BE2C (cell line): ENCODE data around the gene ANKRD44.

Source experiments
- DNase-seq: peaks from one replicate; pipeline ENCODE4 v3.0.0-alpha.2; 2020
- H3K27me3 ChIP-seq: fragments of 250-450 bp; sonication (Bioruptor Pico); 2 replicates; pipeline ENCODE4 v1.5.1; 2020; ENCODE audit warnings: mild to moderate bottlenecking
- H3K36me3 ChIP-seq: fragments of 250-450 bp; sonication (Bioruptor Pico); 2 replicates; pipeline ENCODE4 v1.5.1; 2020; ENCODE audit warnings: mild to moderate bottlenecking
- H3K4me1 ChIP-seq: fragments of 250-450 bp; sonication (Bioruptor Pico); 2 replicates; pipeline ENCODE4 v1.5.1; 2020
- H3K4me3 ChIP-seq: 2 replicates; pipeline ENCODE4 v1.5.1; 2011; ENCODE audit warnings: low read depth, low read length
- H3K9me3 ChIP-seq: fragments of 250-450 bp; sonication (Bioruptor Pico); 2 replicates; pipeline ENCODE4 v1.5.1; 2020
- TF ChIP-seq, protein P1 (sequence below): IDR thresholded peaks from 2 replicates; pipeline ENCODE4 v1.5.1; 2012; ENCODE audit warnings: mild to moderate bottlenecking, low read depth, low read length

The ANKRD44 gene

DNA sequence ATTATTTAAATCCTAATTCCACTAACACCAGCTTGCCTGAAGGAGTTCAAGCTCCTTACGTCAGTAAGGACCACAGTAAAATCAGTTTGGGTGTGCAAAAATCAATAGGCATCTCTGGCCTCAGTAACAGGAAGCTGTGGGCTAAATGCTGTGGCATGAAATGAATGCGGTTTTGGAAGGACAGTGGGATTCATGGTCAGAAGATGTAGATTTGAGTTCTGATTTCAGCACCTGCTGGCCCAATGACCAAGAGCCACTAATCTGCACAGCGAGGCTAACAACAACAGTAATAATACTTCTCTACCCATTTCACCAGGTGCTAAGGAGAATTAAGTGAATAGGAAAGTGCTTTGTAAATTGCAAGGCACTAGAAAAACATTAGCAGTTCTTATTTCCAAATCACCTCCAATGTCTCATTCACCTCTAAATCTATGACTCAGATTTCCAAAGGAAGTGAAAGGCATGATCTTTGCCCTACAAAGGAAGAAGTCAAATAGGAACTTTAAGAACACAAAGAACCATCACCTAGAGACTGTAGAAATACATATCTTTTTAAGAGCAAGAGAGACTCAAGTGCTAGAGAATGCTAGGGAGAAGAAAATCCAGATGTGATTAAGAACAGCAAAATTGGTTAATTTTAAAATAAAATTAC lies 172.6 kb downstream of the ANKRD44 start:
- H3K9me3 ChIP-seq, result no peaks in the 10 kb centered on the region
- H3K27me3 ChIP-seq, result no peaks in the 10 kb centered on the region
- no peak for DNase-seq
- no peak overlapping the region for H3K4me3 ChIP-seq
- no peaks in the 10 kb centered on the region for H3K4me1 ChIP-seq
- TF ChIP-seq, protein P1, sequence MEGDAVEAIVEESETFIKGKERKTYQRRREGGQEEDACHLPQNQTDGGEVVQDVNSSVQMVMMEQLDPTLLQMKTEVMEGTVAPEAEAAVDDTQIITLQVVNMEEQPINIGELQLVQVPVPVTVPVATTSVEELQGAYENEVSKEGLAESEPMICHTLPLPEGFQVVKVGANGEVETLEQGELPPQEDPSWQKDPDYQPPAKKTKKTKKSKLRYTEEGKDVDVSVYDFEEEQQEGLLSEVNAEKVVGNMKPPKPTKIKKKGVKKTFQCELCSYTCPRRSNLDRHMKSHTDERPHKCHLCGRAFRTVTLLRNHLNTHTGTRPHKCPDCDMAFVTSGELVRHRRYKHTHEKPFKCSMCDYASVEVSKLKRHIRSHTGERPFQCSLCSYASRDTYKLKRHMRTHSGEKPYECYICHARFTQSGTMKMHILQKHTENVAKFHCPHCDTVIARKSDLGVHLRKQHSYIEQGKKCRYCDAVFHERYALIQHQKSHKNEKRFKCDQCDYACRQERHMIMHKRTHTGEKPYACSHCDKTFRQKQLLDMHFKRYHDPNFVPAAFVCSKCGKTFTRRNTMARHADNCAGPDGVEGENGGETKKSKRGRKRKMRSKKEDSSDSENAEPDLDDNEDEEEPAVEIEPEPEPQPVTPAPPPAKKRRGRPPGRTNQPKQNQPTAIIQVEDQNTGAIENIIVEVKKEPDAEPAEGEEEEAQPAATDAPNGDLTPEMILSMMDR, result no peak
- no peaks in the 10 kb centered on the region; the same call in 1 of the 2 replicates for H3K36me3 ChIP-seq

DNA sequence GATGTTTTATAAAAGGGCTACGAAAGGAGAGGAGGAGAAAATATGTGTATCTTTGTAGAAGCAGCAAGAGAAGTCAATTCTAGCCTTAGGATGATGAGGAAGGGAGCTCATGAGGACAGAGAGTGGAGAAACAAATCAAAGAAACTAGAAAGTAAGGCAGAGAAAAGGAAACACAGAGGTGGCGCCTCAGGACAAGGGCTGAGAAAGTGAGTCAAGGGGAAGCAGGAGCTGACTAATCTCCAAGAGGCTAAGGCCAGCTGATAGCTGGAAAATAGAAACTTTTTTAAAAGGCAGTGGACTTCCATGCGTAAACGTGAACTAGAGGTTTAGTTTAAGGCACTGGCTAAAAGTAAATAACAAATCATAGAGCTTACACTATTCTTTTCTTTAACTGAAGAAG lies 173.3 kb downstream of the ANKRD44 start:
- TF ChIP-seq, protein P1, result no peak
- H3K36me3 ChIP-seq, result no peaks in the 10 kb centered on the region; the same call in 1 of the 2 replicates
- DNase-seq, result no peak
- H3K9me3 ChIP-seq, result no peaks in the 10 kb centered on the region
- H3K4me3 ChIP-seq, result no peak overlapping the region
- no peaks in the 10 kb centered on the region for H3K27me3 ChIP-seq
- no peaks in the 10 kb centered on the region for H3K4me1 ChIP-seq

DNA sequence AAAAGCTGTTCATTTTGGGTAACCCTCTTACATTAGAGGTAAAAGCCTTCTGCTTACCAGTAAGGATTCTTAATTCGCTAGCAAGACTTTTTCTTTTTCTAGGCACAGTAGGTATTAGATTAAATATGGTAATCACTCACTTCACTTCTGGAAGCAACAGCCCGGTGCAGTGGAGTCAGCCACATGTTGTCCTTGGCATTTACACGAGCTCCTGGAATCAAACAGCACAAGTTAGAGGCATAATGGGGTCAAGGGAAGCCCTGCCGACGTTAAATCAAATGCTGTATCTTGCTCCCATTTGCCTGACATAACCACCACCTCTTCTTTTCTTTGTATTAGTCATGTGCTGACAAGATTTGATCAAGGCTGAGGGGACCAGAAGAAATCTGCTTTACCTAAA lies 174.1 kb downstream of the ANKRD44 start:
- Histone ChIP-seq H3K9me3 (no peaks in the 10 kb centered on the region), H3K36me3 (no peaks in the 10 kb centered on the region; the same call in 1 of the 2 replicates), H3K4me3 (no peak overlapping the region), H3K4me1 (no peaks in the 10 kb centered on the region), H3K27me3 (no peaks in the 10 kb centered on the region)
- no peak for DNase-seq
- TF ChIP-seq, protein P1, result no peak

DNA sequence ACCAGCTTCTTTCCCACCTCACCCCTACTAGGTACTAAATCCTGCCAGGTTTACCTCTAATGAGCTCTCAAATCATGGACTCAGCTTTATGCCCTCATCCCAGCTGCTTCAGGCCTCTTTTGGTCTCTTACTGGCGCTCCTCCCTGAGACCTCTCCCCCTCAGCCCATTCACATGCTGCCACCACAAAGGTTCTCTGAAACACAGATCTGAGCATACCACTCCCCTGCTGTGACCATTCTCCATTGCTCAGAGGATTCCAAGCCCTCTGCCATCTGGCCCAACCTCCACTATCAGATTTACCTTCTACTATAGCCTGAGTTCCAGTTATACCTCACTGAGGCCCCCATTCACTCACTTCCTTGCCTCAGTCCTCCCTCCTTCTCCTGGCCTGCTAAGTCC lies 174.8 kb downstream of the ANKRD44 start:
- no peaks in the 10 kb centered on the region for H3K9me3 ChIP-seq
- H3K27me3 ChIP-seq, result no peaks in the 10 kb centered on the region
- TF ChIP-seq, protein P1, result no peak
- H3K4me1 ChIP-seq, result no peaks in the 10 kb centered on the region
- no peak overlapping the region for H3K4me3 ChIP-seq
- no peaks in the 10 kb centered on the region; the same call in 1 of the 2 replicates for H3K36me3 ChIP-seq
- DNase-seq, result no peak

DNA sequence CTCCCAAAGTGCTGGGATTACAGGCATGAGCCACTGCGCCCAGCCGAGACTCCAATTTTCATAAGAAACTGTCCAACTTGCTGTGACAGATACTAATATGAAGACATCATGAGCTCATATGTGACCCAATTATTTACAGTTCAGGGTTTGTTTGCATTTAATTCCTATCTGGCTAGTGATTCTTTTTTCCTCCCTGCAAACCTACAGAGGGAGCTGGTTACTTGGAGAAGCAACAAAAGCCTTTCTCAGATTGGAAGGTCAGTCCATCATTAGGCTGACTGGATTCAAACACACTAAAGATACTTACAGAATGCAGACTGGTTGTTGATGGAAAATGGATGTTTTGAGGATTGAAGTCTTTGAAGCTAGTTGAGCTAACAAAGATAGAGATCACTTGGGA lies 176.4 kb downstream of the ANKRD44 start:
- Histone ChIP-seq H3K4me1 (no peaks in the 10 kb centered on the region), H3K27me3 (no peaks in the 10 kb centered on the region), H3K36me3 (no peaks in the 10 kb centered on the region; the same call in 1 of the 2 replicates), H3K9me3 (no peaks in the 10 kb centered on the region), H3K4me3 (no peak overlapping the region)
- DNase-seq, result no peak
- TF ChIP-seq, protein P1, result peak; percentile 2; the same call in 1 of the 2 replicates

DNA sequence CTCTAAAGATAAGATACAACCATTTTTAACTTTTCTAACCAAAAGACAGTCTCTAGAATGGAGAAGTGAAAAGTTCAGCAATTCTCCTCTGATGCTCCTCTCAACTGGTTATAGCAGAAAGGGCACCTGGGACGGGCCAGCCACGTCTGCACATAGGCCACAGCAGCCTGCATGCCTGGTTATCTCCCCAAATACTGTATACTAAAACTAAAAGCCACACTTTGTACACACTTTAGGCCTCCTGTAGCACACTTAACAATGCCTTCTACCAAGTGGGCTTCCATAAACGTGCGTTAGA lies 179.1 kb downstream of the ANKRD44 start:
- Histone ChIP-seq H3K27me3 (no peaks in the 10 kb centered on the region), H3K36me3 (no peaks in the 10 kb centered on the region; the same call in 1 of the 2 replicates), H3K4me3 (no peak overlapping the region), H3K9me3 (no peaks in the 10 kb centered on the region), H3K4me1 (no peaks in the 10 kb centered on the region)
- DNase-seq, result no peak
- TF ChIP-seq, protein P1, result no peak
